T follicular helper cell (primary cell): ENCODE data around the gene ZIC1.

Experiments
- DNase-seq: peaks from one replicate; pipeline ENCODE4 v3.0.0-alpha.2; 2020; ENCODE audit warnings: low read depth

ZIC1 gene

GRCh38 chr3:147410116-147410525 is 956 bp downstream of the ZIC1 start:
- no peak for DNase-seq

- DNase-seq = no peak
These were observed 1.5 kb downstream of the ZIC1 start for GRCh38 chr3:147410526-147411237.

DNA sequence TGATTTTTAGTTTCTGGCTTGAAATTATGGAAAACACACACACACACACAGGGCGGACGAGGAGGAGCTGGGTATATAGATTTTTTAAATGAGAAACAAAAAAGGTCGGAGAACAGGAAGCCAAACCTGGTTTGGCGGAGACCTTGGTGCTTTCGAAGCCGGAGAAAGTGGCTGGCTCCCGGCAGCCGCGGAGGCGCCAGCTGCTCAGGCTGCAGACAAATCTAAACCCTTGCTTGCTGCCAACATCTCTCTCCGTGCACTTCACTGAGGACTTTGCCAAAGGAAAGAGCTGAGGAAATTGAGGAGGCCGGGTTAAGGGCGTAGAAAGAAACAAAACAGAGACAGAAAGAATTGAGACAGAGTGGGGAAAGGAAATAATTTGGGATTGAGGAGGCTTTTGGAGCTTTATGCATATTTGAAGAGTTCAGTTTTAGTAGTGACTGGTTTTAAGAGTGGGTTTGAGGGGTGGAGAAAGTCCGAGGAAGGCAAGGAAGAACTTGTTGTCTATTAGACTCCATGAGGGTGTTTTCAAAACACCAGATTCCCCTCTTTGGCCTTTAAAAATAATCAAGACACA is 2.2 kb downstream of the ZIC1 start:
- DNase-seq = no peak

GRCh38 chr3:147411815-147412241 is 2.7 kb downstream of the ZIC1 start:
- no peak for DNase-seq

DNA sequence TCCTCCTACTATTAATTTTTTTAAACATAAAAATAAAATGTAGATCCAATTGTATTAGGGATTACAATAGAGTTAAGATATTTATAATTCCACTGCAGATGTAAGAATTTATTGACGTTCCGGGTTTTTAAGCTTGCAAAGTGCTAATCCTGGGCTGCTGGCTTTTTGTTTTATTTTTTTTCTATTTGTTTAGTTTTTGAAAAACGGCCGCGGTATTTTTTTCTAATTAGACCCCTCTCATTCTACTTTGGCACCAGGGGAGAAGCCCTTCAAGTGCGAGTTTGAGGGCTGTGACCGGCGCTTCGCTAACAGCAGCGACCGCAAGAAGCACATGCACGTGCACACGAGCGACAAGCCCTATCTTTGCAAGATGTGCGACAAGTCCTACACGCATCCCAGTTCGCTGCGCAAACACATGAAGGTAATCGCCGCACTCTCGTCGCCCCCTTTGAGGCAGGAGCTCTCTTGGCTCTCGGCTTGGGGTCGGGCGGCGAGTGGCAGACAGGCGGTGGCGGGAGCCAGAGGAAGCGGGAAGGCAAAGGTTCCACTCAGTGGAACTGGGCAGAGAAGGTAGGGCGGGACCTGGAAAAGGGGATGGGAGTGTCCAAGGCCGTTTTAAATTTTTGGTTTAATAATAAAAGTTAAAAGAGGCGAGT is 3.2 kb downstream of the ZIC1 start:
- no peak for DNase-seq

DNA sequence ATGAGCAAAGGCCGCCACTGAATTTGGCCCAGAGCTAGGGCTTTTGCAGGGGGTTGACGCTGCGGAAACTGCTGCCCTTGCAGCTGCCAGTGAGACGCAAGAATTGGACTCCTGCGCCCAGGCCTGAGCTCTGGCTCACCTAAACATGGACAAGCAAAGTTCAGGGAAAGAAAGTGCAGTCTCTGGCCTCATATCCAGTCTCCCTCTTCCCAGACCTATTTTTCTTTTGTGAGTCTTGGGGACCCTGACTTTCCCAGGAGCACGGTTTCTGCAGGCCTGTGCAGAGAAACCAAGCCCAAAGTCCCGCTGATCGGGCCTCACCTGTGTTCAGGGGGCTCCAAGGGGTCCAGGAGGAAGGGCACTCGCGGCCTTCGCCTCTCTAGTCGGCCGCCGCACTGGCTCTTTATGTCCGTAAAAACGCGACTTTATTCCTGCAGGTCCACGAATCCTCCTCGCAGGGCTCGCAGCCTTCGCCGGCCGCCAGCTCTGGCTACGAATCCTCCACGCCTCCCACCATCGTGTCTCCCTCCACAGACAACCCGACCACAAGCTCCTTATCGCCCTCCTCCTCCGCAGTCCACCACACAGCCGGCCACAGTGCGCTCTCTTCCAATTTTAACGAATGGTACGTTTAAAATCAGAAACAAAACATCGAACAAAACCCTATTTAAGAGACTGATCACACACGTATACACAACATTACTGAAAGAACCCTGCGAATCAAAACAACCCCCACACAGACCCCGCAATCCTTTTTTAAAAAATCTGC is 3.9 kb downstream of the ZIC1 start:
- no peak for DNase-seq

GRCh38 chr3:147413686-147414389 is 4.7 kb downstream of the ZIC1 start:
- no peak for DNase-seq

DNA sequence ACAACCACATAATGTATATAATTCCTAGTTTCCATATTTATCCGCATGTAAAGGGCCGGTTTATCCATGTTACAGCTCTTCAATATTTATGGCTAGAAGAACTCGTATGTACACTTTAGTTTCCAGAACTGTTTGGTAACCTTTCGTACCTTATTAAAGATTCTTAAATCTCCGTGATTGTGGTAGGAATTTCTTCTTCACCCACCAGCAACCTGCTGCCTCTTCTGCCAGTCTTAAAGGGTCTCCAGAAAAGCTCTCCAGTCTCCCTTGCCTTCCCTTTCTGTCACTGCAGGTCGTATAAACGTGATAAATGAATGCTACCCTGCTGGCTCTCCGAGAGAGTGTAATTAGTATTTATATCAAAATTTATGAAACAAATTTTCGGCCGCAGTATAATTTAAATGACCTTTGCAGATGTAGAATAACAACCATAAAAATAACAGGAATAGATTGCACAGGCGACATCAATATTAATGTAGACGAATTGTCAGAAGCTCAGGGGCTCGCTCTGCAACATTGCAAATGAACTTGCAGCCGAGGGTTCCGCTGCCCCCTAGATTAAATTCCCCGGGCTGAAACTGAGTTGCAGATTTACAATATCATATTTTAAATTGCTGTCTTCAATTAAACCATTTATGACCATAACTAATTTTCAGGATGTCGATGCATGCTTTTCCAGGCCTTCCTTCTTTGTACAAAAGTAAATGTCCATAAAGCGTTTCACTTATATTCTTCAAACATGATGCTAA is 5.4 kb downstream of the ZIC1 start:
- DNase-seq = no peak

DNA sequence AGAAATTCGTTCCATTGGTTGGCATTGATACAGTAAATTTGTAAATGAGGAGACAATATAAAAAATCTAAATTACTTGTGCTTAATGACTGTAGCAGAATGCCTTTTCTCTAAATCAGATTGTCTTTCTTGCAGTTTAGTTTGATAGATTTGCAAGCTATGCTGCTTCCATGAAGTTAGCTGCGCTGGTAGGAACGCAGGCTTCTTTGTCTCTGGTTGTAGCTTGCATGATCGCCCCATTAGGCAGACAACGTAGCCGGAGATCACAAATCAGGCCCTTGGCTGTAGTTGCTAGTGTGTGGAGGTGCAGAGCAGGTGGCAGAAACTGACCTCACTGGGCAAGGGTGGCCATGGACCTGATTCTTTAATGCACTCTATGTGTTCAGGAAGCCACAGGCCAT is 6.1 kb downstream of the ZIC1 start:
- no peak for DNase-seq

DNA sequence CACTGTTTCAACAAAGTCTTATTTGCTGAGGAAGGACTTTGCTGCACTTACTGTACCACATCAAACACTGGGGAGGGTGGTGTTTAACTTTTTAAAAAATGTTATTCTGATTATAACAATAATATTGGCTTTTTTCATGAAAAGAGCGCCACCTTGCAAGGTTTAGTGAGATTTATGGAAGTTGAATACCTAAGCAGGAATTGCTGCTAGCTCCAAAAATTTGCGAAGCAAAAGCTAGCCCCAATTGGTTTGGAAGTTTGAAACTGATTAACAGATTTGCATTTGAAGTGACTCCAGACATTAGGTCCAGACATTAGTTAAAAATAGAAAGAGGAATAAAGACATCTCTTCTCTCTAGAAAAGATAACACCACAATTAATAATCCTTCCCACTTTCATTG is 6.7 kb downstream of the ZIC1 start:
- DNase-seq = no peak

- no peak for DNase-seq
These were observed 7.8 kb downstream of the ZIC1 start for GRCh38 chr3:147416931-147417330.

DNA sequence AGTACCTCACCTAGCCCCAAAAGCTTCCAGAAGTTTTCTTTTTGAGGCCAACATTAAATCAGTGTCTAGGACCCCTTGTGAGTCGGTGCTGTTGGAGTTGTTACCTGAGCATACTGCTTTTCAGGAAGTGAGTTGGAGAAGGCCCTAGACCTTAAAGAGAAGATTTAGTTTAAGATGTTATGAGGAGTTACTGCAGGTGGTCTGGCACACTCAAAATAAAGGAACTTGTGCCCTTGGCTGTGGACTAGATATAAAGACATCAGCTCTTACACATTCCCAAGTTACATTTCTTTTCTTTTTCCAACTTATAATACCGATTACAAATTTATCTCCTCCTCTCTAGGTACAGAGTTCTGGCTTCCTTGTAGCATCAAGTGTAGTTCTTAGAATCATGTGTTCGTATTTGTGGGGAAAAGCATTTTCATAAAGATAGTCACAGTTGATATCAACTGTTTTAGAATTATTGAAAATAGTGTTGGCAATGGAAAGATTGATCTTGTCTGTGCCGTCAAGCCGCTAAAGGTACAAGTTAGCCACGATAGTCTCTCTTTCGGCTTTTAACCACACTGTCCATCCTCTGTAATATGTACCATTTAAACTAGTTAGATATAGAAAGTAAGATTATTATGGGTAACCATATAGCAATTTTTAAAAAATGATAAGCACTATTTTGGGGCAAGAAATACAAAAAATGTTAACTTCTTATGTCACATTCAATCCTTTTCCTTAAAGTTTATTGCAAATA is 8.6 kb downstream of the ZIC1 start:
- no peak for DNase-seq

DNA sequence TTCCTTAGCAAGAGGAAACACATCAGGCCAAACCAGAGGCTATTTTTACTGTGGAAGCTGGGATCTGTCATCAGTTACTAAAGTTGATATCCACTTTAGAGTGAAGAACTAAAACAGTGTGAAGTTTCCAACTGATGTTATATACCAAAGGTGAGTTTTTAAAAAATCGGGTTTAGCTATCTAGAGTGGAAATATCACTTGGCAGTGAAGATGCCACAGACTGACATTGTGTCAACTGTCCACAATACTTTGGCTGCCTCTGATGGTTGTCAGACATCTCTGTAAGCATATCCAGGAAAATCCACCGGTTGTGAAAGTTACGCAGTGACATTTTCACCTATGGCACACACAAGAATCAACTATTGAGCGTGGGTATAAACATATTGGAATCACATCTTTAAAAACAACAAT is 9.2 kb downstream of the ZIC1 start:
- no peak for DNase-seq

GRCh38 chr3:147418808-147419701 is 9.9 kb downstream of the ZIC1 start:
- no peak for DNase-seq

DNA sequence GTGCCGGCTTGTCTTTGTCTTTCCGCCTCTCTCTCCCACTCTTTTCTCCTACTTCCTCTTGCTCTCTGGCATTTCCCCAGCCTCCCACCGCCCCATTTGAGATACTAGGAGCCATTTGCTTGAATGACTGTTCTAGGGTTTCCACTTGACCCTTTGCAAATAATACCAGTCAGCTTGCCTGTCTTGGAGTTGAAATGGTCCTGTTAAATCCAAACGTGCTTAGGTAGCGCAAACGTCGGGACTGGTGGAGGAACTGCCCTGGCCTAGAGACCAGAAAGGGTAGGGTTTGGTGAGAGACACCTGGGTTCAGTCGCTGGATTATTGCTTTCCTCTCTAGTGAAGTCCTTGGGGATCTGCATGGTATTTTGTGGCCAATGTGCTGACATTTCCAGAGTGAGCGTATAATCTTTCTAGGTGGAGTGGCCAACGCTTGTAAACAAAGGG is 10.6 kb downstream of the ZIC1 start:
- no peak for DNase-seq

GRCh38 chr3:147420353-147421183 is 11.4 kb downstream of the ZIC1 start:
- no peak for DNase-seq

GRCh38 chr3:147421184-147421912 is 12.2 kb downstream of the ZIC1 start:
- DNase-seq = no peak

- DNase-seq = no peak
These were observed 13.0 kb downstream of the ZIC1 start for GRCh38 chr3:147422196-147422595.
